A549 (cell line): ENCODE results near the gene PITX3.
A peak's percentile ranks its signal among the peaks of the same experiment; 100 is the strongest.

ENCODE experiments used
- BHLHE40 ChIP-seq: IDR thresholded peaks from 2 replicates; pipeline ENCODE4 v1.6.1; 2012; ENCODE audit warnings: low read depth, low read length, inconsistent platforms
- CBX2 ChIP-seq: fragments of 200-600 bp; sonication (generic); IDR thresholded peaks from 2 replicates; pipeline ENCODE4 v1.6.1; 2016; ENCODE audit warnings: low read depth, mild to moderate bottlenecking, borderline replicate concordance
- EHMT2 ChIP-seq: fragments of 200-600 bp; sonication (generic); IDR thresholded peaks from 2 replicates; pipeline ENCODE4 v1.6.1; 2016; ENCODE audit warnings: antibody characterized with exemption, low read depth, mild to moderate bottlenecking, moderate library complexity
- EP300 ChIP-seq, 2 experiments: fragments of >200 bp; sonication (Bioruptor Twin); formaldehyde crosslinking; IDR thresholded peaks; 2 replicates in 1 of 2; 3 replicates in 1 of 2; pipeline ENCODE4 v1.6.1; 2016 to 2017
- FOSL2 ChIP-seq, 2 experiments: fragments of 450-650 bp in 1 of 2; fragments of >200 bp in 1 of 2; sonication (Bioruptor Twin) in 1 of 2; formaldehyde crosslinking; IDR thresholded peaks; 2 replicates each; pipeline versions ENCODE4 v1.5.0 to v1.6.1; 2016 to 2020; ENCODE audit warnings: mild to moderate bottlenecking in 1 of 2, moderate library complexity in 1 of 2
- GATA3 ChIP-seq: IDR thresholded peaks from 2 replicates; pipeline ENCODE4 v1.6.1; 2012; ENCODE audit warnings: borderline replicate concordance
- JUN ChIP-seq, 2 experiments: fragments of >200 bp; sonication (Bioruptor Twin); formaldehyde crosslinking; IDR thresholded peaks; 2 replicates in 1 of 2; 3 replicates in 1 of 2; pipeline ENCODE4 v1.6.1; 2016 to 2017
- KDM5A ChIP-seq: fragments of 200-600 bp; sonication (generic); IDR thresholded peaks from 2 replicates; pipeline ENCODE4 v1.6.1; 2016; ENCODE audit warnings: antibody characterized with exemption, mild to moderate bottlenecking
- PHF8 ChIP-seq: fragments of 200-600 bp; sonication (generic); IDR thresholded peaks from 2 replicates; pipeline ENCODE4 v1.6.1; 2016; ENCODE audit warnings: low read depth, mild to moderate bottlenecking, antibody characterized with exemption, moderate library complexity, borderline replicate concordance
- RAD21 ChIP-seq, 2 experiments: fragments of >200 bp in 1 of 2; sonication (Bioruptor Twin) in 1 of 2; formaldehyde crosslinking in 1 of 2; IDR thresholded peaks in 1 of 2; conservative IDR thresholded peaks in 1 of 2; 2 replicates in 1 of 2; 3 replicates in 1 of 2; pipeline ENCODE4 v1.6.1; 2012 to 2018; ENCODE audit warnings: inconsistent platforms in 1 of 2
- SMC3 ChIP-seq: fragments of >200 bp; sonication (Bioruptor Twin); formaldehyde crosslinking; IDR thresholded peaks from 3 replicates; pipeline ENCODE4 v1.6.1; 2018; ENCODE audit warnings: inconsistent platforms
- TF ChIP-seq, protein P1 (sequence below): fragments of >200 bp; sonication (Bioruptor Twin); formaldehyde crosslinking; IDR thresholded peaks from 3 replicates; pipeline ENCODE4 v1.5.1; 2016
- TF ChIP-seq, protein P2 (sequence below): fragments of >200 bp; sonication (Bioruptor Twin); formaldehyde crosslinking; IDR thresholded peaks from 3 replicates; pipeline ENCODE4 v1.6.1; 2016

DNA sequence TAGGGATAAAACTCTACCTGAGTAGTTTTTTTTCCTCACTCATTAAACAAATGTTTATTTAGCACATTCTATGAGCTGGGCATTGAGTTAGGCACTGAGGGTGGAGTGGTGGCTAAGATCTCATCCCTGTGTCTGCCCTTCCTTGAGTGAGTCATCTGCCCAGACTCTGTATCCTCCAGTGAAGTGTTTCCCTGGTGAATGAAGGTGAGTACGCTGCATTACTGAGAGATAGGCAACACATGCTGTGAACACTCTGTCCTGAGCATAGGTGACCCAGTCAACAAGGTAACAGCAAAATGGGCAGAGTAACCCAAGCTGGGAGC is 5.8 kb downstream of the PITX3 start:
- TF ChIP-seq PHF8 (no peak), EHMT2 (no peak), CBX2 (no peak), RAD21 (conservative IDR thresholded peaks at IDR 0.05 in 1 of 2, IDR thresholded peaks at IDR 0.05 in 1 of 2) (no peak), GATA3 (no peak), JUN (IDR thresholded peaks at IDR 0.05) (no peak), SMC3 (no peak), EP300 (IDR thresholded peaks at IDR 0.05) (no peak), FOSL2 (IDR thresholded peaks at IDR 0.05) (no peak), FOSL2 (CRISPR knock-in tag; IDR thresholded peaks at IDR 0.05) (peak; percentile 43; the same call in 1 of the 2 replicates), KDM5A (no peak), BHLHE40 (no peak)
- TF ChIP-seq, protein P1, sequence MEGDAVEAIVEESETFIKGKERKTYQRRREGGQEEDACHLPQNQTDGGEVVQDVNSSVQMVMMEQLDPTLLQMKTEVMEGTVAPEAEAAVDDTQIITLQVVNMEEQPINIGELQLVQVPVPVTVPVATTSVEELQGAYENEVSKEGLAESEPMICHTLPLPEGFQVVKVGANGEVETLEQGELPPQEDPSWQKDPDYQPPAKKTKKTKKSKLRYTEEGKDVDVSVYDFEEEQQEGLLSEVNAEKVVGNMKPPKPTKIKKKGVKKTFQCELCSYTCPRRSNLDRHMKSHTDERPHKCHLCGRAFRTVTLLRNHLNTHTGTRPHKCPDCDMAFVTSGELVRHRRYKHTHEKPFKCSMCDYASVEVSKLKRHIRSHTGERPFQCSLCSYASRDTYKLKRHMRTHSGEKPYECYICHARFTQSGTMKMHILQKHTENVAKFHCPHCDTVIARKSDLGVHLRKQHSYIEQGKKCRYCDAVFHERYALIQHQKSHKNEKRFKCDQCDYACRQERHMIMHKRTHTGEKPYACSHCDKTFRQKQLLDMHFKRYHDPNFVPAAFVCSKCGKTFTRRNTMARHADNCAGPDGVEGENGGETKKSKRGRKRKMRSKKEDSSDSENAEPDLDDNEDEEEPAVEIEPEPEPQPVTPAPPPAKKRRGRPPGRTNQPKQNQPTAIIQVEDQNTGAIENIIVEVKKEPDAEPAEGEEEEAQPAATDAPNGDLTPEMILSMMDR, result no peak
- TF ChIP-seq, protein P2, sequence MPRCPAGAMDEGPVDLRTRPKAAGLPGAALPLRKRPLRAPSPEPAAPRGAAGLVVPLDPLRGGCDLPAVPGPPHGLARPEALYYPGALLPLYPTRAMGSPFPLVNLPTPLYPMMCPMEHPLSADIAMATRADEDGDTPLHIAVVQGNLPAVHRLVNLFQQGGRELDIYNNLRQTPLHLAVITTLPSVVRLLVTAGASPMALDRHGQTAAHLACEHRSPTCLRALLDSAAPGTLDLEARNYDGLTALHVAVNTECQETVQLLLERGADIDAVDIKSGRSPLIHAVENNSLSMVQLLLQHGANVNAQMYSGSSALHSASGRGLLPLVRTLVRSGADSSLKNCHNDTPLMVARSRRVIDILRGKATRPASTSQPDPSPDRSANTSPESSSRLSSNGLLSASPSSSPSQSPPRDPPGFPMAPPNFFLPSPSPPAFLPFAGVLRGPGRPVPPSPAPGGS, result no peak
